ENCODE results near the gene RPRD2. TPM values are rescaled to one million over a fixed set of nuclear protein-coding genes. Genes with fewer than 3 reads are reported as not detected.

Gene RPRD2
- total and polyA plus RNA-seq, 9 of the 15 experiments (the other 6 are each of a cell fraction or from before 2014, with no cell fraction given) = 1.5 to 21.6 (median 7.7) TPM

GRCh38 chr1:150372580-150372979 lies 8.6 kb downstream of the RPRD2 start:
- WGBS (ENCODE audit: insufficient coverage, low coverage, missing lambda C conversion rate) = 75% methylated on average over 1 of the region's 1 CpG
- no TSS peak for BruUV-seq (replicated peaks)
- ATAC-seq = peak; percentile 17; the same call in 2 of the 3 replicates
- Histone ChIP-seq H3K79me2 (ENCODE audit: control insufficient read depth, insufficient read depth, low read length) (peaks cover 94% of the 10 kb centered on the region), H3K27me3 (ENCODE audit: control insufficient read depth in 2 of 2, insufficient read depth in 2 of 2, low read length in 2 of 2) (no peaks in the 10 kb centered on the region), H3K4me1 (replicated peaks in 1 of 2; ENCODE audit: control insufficient read depth in 2 of 2, insufficient read depth in 2 of 2, low read length in 2 of 2) (peaks cover 4 to 9% of the 10 kb centered on the region in 2 experiments; a peak in 4 of 5 replicates), H3K4me2 (ENCODE audit: insufficient read depth, low read length) (no peak overlapping the region; the same call in 1 of the 2 replicates), H2AFZ (ENCODE audit: low read depth, low read length) (no peak overlapping the region), H3K4me3 (no peak overlapping the region), H3K27ac (ENCODE audit: extremely low read depth, low read depth, low read length) (no peak overlapping the region; the same call in 2 of the 3 replicates), H4K20me1 (replicated peaks; ENCODE audit: control insufficient read depth, insufficient read depth, low read length) (peaks cover 12% of the 10 kb centered on the region; the same call in 1 of the 2 replicates), H3K9me1 (ENCODE audit: control insufficient read depth, insufficient read depth, low read length) (no peaks in the 10 kb centered on the region), H3K9ac (ENCODE audit: insufficient read depth in 1 of 2, low read depth in 2 of 2, low read length in 2 of 2) (no peak overlapping the region), H3K9me3 (replicated peaks; ENCODE audit: control insufficient read depth, insufficient read depth, low read depth, low read length) (no peaks in the 10 kb centered on the region), H3K36me3 (ENCODE audit: control insufficient read depth, insufficient read depth, low read length) (peaks cover 16% of the 10 kb centered on the region; the same call in 2 of the 3 replicates)
- intact Hi-C loops (cut with micrococcal nuclease) (no loop called here), in situ Hi-C loops (cut with MboI) (no loop called here)
- no peak for FAIRE-seq
- DNase-seq (ENCODE audit: extremely low read depth in 1 of 4, low spot score in 3 of 4) = no peak
- CTCF ChIA-PET (ENCODE audit: low intra/inter-chr PET ratio) = no interaction called here
- POLR2A ChIA-PET = interaction anchor here (0.6 to 3.3 kb wide), 6 partner anchors 9 to 173 kb away, joined by 3 to 16 read pairs (median 5); partner anchors contain the start of gene RPRD2
- no peak for TF ChIP-seq KDM1A (IDR thresholded peaks at IDR 0.05)
- TF ChIP-seq RAD51 (IDR thresholded peaks at IDR 0.05; ENCODE audit: borderline replicate concordance, low read depth) = no peak
- no peak for TF ChIP-seq POLR2B (IDR thresholded peaks at IDR 0.05; ENCODE audit: low read depth, partially characterized antibody)
- TF ChIP-seq ZNF507 (tag; conservative IDR thresholded peaks at IDR 0.05) = no peak
- TF ChIP-seq MXD1 (CRISPR knock-in tag; IDR thresholded peaks at IDR 0.05; ENCODE audit: borderline replicate concordance, poor library complexity, severe bottlenecking) = no peak
- TF ChIP-seq JUND (IDR thresholded peaks at IDR 0.05; ENCODE audit: borderline replicate concordance, low read depth, low read length) = no peak
- no peak for TF ChIP-seq JUND (tag; IDR thresholded peaks at IDR 0.05; ENCODE audit: borderline replicate concordance, low read depth, low read length)
- no peak for TF ChIP-seq CTCF (IDR thresholded peaks at IDR 0.05 in 2 of 3, conservative IDR thresholded peaks at IDR 0.05 in 1 of 3; ENCODE audit: insufficient read depth in 2 of 3, low read depth in 1 of 3, low read length in 3 of 3)
